ENCODE measurements around the gene CCSER1.

CCSER1 gene

DNA sequence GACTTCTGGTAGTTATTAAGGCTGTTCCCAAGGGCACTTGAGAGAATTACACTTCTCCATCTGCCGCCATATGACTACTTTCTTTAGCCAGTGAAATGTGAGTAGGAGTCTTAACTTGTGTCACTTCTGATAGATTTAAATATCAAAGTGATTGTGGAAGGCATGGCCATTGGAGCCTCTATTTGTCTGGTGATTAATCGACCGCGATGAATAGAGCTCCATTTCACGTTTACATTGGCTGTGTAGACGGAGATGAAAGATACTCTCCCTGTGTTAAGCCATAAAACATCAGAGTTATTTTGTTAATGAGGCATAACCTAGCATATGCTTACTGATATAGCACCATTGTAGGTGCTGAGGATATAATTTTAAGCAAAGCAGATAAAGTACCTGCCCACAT lies 852.4 kb downstream of the CCSER1 start:
- DNase-seq: no peak

DNA sequence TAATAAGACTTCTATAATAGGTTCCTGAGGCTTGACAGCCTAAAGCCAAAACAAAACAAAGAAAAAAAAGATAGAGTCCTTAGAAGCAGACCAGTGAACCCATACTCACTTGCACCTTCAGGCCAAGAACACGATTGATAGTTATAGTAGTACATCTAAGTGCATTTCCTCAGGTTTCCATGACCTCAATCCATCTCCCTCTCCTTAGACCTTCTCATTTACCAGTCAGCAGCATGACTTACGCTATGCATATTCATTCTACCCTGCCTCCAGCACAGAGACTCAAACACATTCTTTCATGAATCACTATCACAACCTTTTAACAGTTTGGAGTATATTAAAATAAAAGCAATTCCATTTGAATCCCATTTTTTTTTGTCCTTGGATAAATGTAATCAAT lies 855.6 kb downstream of the CCSER1 start:
- no peak for DNase-seq

- DNase-seq: peak; percentile 1
Measured at GRCh38 chr4:90990284-90990683, 863.1 kb downstream of the CCSER1 start.

- DNase-seq: no peak
Measured at GRCh38 chr4:90992213-90992612, 865.0 kb downstream of the CCSER1 start.

GRCh38 chr4:90994851-90995574 lies 867.8 kb downstream of the CCSER1 start:
- no peak for DNase-seq

GRCh38 chr4:90995996-90996395 lies 868.8 kb downstream of the CCSER1 start:
- DNase-seq: no peak

DNA sequence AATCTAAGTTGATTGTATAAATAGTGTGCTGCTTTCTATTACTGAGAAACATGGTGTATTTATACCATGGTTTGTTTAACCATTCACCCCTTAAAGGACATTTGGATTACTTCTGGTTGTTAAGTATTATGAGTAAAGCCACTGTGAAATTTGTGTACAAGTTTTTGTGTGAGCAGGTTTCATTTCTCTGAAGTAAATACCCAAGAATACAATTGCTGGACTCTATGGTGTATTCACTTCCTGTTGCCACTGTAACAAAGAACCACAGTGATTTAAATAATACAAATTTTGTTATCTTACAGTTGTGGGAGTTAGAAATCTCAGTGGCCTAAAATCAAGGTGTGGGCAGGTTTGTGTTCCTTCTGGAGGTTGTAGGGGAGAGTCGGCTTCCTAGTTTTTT lies 869.6 kb downstream of the CCSER1 start:
- DNase-seq: no peak

DNA sequence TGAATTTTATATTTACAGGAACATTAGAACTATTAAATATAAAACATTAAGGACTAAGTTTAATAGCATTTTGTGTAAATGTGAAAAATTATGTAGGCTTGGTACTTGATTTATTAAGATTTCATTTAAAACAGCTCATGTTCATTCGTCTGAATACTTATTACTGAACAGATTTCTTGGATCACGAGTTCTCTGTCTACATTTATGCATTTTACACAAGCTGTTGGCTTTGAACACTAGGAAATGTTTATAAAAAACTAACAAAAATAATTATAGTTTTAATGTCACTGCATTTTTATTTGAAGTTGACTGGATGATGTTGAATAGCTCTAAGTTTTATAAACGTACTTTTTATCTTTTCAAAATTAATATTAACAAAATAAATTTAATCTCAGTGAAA lies 888.7 kb downstream of the CCSER1 start:
- DNase-seq: no peak

- no peak for DNase-seq
Measured at GRCh38 chr4:91019513-91019912, 892.3 kb downstream of the CCSER1 start.

GRCh38 chr4:91025241-91026148 lies 898.3 kb downstream of the CCSER1 start:
- DNase-seq: no peak

DNA sequence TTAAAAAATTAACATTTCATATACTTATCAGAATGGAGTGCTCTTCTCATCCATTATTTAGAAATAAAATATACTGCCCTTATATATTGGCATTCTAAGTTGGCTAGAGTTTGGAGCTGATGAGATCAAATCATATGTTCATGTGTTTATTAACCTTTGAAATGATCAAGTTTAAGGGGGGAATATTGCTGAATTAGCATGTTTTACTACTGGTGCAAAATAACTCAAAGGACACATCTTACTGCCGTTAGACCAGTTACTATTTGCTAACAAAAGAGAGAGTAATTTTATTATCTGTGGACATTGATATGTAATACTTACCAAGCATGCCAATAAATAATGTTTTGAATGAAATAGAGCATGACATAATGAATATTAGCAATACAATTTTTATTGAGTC lies 901.0 kb downstream of the CCSER1 start:
- no peak for DNase-seq

DNA sequence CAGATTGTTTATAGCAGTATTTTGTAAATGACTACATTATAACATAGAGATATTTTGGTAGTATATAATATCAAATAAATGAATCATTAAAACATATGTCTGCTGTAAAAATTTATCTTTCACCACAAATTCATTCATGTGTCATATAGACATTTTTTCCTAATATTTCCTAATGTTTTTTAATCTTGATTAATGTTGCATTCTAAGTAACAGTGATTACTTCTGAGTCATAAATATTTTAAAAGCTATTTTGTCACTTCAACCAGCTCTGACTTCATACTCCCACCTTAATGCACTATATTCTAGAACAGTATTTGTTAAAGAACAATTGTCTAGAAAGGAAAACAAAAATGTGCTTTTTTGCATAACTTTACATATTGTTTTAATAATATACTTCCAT lies 904.6 kb downstream of the CCSER1 start:
- DNase-seq: no peak

- DNase-seq: no peak
Measured at GRCh38 chr4:91032725-91033445, 905.7 kb downstream of the CCSER1 start.

GRCh38 chr4:91035276-91035675 lies 908.1 kb downstream of the CCSER1 start:
- no peak for DNase-seq

- DNase-seq: no peak
Measured at GRCh38 chr4:91037951-91038350, 910.8 kb downstream of the CCSER1 start.

DNA sequence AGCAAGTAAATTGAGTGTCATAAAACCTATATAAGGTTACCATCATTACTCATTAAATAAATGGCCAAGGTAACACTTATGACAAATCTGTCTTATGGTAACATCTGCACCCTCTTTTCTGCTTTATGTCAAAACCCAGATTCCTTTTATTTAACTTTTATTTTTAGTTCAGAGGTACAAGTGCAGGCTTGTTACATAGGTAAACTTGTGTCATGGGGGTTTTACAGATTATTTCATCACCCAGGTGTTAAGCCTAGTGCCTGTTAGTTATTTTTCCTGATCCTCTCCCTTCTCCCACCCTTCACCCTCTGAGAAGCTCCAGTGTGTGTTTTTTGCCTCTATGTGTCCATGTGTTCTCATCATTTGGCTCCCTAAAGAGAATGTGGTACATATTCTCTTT lies 930.7 kb downstream of the CCSER1 start:
- DNase-seq: no peak

- DNase-seq: no peak
Measured at GRCh38 chr4:91058345-91058744, 931.2 kb downstream of the CCSER1 start.

- DNase-seq: peak; percentile 83
Measured at GRCh38 chr4:91064157-91064853, 937.1 kb downstream of the CCSER1 start.

DNA sequence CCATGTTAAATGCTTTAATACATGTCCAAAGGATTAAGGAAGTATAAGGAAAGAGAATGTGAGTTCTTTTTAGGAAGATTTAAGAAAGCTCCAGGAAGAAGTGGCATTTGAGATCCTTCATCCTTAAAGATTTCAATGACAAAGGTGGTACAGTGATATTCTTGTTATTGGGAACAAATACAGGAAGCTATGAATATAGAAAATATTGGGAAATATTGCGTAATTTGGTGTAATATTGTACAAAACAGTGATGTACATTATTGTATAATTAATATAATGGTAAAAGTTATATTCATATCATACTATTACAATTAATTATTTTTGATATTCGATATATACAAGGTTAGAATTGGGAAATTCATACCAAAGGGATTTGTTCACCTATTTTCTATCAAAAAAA lies 937.9 kb downstream of the CCSER1 start:
- DNase-seq: no peak

DNA sequence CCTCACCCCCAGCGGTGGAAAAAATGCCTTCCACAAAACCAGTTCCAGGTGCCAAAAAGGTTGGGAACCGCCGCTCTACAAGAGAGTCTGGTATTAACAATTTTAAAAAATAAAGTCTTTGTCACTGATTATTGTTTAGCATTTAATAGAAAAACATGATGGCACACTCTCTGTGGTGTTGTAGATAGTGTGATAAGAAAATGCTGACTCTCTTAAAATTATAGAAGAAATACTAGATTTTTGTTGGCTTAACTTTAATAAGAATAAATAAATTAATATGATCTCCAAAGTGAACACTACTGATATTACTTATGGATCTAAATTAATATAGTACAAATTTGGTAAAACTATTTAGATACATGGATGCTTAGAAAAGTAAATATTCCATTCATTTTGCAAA lies 943.5 kb downstream of the CCSER1 start:
- no peak for DNase-seq

GRCh38 chr4:91076147-91076546 lies 949.0 kb downstream of the CCSER1 start:
- no peak for DNase-seq

GRCh38 chr4:91085961-91086360 lies 958.8 kb downstream of the CCSER1 start:
- no peak for DNase-seq

GRCh38 chr4:91087743-91088142 lies 960.5 kb downstream of the CCSER1 start:
- no peak for DNase-seq

Measured in hematopoietic multipotent progenitor cell treated with erythropoietin and hydrocortisone succinate and interleukin-3 and kit ligand, for 4 days (in vitro differentiated cells).